Measurements from ENCODE around the gene DNAJB8.

DNAJB8 gene

DNA sequence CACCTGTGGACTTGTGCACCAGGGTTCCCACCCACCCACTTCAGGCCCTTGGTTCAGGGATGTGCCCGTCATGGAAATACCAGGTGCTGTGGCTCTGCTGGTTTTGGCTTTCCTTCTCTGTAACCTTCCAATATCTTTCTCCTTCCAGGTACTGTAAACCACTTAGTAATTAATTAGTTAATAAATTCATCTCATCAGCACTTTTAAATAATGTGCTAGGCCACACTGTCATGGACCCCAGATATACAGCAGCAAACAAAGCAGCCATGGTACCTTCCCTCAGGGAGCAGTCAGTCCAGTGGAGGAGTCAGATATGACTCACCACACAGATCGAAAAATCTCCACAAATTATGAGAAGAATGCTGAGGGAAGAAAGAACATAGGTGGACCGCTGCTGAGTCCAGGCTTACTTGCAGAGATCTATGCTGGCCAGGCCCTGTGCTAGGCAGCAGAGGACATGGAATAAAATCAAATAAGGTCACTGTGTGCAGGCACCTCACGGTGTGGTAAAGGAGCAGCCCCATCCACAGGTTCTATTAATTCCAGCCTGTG, 33.1 kb upstream of the DNAJB8 start:
- Histone ChIP-seq H3K27ac (ENCODE audit: low read depth, low read length) (no peak overlapping the region), H3K79me2 (ENCODE audit: control insufficient read depth, low read length) (no peaks in the 10 kb centered on the region), H3K9me2 (replicated peaks; ENCODE audit: control insufficient read depth, low read length) (no peaks in the 10 kb centered on the region), H4K20me1 (ENCODE audit: control insufficient read depth, insufficient read depth, low read depth, low read length) (no peaks in the 10 kb centered on the region), H3F3A (ENCODE audit: control insufficient read depth, insufficient read depth) (no peaks in the 10 kb centered on the region), H3K4me3 (ENCODE audit: low read length) (no peak overlapping the region), H3K4me2 (ENCODE audit: low read length) (no peak overlapping the region), H3K9me3 (ENCODE audit: control insufficient read depth, insufficient read depth, low read length) (no peaks in the 10 kb centered on the region), H3K4me1 (ENCODE audit: control insufficient read depth, low read length) (no peaks in the 10 kb centered on the region), H3K27me3 (ENCODE audit: control insufficient read depth, low read length) (peaks cover 17% of the 10 kb centered on the region), H3K36me3 (ENCODE audit: control insufficient read depth, low read length) (no peaks in the 10 kb centered on the region)
- TF ChIP-seq, protein P1, sequence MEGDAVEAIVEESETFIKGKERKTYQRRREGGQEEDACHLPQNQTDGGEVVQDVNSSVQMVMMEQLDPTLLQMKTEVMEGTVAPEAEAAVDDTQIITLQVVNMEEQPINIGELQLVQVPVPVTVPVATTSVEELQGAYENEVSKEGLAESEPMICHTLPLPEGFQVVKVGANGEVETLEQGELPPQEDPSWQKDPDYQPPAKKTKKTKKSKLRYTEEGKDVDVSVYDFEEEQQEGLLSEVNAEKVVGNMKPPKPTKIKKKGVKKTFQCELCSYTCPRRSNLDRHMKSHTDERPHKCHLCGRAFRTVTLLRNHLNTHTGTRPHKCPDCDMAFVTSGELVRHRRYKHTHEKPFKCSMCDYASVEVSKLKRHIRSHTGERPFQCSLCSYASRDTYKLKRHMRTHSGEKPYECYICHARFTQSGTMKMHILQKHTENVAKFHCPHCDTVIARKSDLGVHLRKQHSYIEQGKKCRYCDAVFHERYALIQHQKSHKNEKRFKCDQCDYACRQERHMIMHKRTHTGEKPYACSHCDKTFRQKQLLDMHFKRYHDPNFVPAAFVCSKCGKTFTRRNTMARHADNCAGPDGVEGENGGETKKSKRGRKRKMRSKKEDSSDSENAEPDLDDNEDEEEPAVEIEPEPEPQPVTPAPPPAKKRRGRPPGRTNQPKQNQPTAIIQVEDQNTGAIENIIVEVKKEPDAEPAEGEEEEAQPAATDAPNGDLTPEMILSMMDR (IDR thresholded peaks at IDR 0.05; ENCODE audit: low read depth, low read length, poor library complexity, severe bottlenecking): no peak
- no peak for TF ChIP-seq EZH2phosphoT487 (IDR thresholded peaks at IDR 0.05; ENCODE audit: borderline replicate concordance, low read length)

DNA sequence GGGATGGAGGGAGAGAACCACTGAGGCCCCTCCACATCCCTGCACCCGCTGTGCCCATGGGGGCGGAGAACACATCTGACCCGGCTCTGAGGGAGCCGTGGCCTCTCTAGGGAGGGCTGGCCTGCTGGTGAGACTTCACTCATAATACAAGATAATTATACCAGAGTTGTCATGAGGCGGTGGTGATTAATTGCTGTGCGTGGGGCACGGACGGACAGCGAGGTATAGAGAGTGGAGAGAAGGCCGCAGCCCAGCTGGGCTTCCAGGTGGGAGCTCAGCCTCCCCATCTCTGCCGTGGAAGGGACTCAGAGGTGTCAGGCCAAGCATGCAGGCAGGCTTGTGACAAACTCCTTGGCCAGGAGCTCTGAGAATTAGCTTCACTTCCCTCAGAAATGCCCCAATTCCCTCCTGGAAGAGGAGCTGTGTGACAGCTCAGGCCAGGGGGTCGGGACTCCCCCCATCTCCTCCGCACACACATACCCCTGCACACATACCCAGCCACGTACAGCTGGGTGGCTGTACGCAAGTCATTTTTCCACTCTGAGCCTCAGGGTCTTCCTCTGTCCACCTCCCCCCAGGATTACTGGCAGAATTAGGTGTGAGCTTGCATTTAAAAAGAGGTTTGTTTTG, 32.3 kb upstream of the DNAJB8 start:
- H3F3A ChIP-seq (ENCODE audit: control insufficient read depth, insufficient read depth): no peaks in the 10 kb centered on the region
- no peaks in the 10 kb centered on the region for H3K4me1 ChIP-seq (ENCODE audit: control insufficient read depth, low read length)

DNA sequence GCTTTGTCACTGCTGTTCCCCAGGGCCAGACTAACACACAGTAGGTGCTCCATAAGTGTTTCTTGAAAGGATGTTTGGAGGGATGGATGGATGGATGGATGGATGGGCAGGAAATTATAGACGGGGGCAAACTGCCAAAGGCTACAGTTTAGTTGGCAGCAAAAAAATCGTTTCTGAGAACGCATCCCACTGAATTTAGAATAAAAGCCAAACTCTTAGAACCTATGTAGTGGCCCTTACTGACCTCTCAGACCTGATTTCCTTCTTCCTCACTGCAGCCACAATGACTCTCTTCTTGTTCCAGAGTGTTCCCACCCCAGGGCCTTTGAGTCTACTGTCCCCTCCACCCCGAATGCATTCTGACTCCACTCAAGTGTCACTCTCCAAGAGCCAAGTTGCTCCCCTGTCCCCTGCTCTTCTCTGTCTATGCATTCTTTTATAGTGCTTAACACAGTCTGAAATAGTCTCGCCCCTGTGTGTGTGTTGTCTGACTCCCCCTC, 31.5 kb upstream of the DNAJB8 start:
- peak overlapping the region; percentile 52 for H3K4me3 ChIP-seq (ENCODE audit: low read length)
- TF ChIP-seq, protein P1 (IDR thresholded peaks at IDR 0.05; ENCODE audit: low read depth, low read length, poor library complexity, severe bottlenecking): no peak
- TF ChIP-seq EZH2phosphoT487 (IDR thresholded peaks at IDR 0.05; ENCODE audit: borderline replicate concordance, low read length): no peak
- no peaks in the 10 kb centered on the region for H4K20me1 ChIP-seq (ENCODE audit: control insufficient read depth, insufficient read depth, low read depth, low read length)
- no peaks in the 10 kb centered on the region for H3K9me2 ChIP-seq (replicated peaks; ENCODE audit: control insufficient read depth, low read length)
- H3K79me2 ChIP-seq (ENCODE audit: control insufficient read depth, low read length): no peaks in the 10 kb centered on the region
- no peaks in the 10 kb centered on the region for H3K4me1 ChIP-seq (ENCODE audit: control insufficient read depth, low read length)
- H3K4me2 ChIP-seq (ENCODE audit: low read length): peak overlapping the region; percentile 62; the same call in 1 of the 2 replicates
- H3K27ac ChIP-seq (ENCODE audit: low read depth, low read length): no peak overlapping the region
- no peaks in the 10 kb centered on the region for H3F3A ChIP-seq (ENCODE audit: control insufficient read depth, insufficient read depth)
- peaks cover 29% of the 10 kb centered on the region for H3K27me3 ChIP-seq (ENCODE audit: control insufficient read depth, low read length)
- no peaks in the 10 kb centered on the region for H3K36me3 ChIP-seq (ENCODE audit: control insufficient read depth, low read length)
- H3K9me3 ChIP-seq (ENCODE audit: control insufficient read depth, insufficient read depth, low read length): no peaks in the 10 kb centered on the region

More for the DNA sequence above, 32.3 kb upstream of the DNAJB8 start:
- Histone ChIP-seq H3K36me3 (ENCODE audit: control insufficient read depth, low read length) (no peaks in the 10 kb centered on the region), H3K9me3 (ENCODE audit: control insufficient read depth, insufficient read depth, low read length) (no peaks in the 10 kb centered on the region), H3K27ac (ENCODE audit: low read depth, low read length) (no peak overlapping the region), H3K27me3 (ENCODE audit: control insufficient read depth, low read length) (peaks cover 21% of the 10 kb centered on the region), H3K4me2 (ENCODE audit: low read length) (no peak overlapping the region), H4K20me1 (ENCODE audit: control insufficient read depth, insufficient read depth, low read depth, low read length) (no peaks in the 10 kb centered on the region), H3K4me3 (ENCODE audit: low read length) (no peak overlapping the region), H3K79me2 (ENCODE audit: control insufficient read depth, low read length) (no peaks in the 10 kb centered on the region), H3K9me2 (replicated peaks; ENCODE audit: control insufficient read depth, low read length) (no peaks in the 10 kb centered on the region)
- TF ChIP-seq EZH2phosphoT487 (IDR thresholded peaks at IDR 0.05; ENCODE audit: borderline replicate concordance, low read length): no peak
- TF ChIP-seq, protein P1 (IDR thresholded peaks at IDR 0.05; ENCODE audit: low read depth, low read length, poor library complexity, severe bottlenecking): no peak
